HG03439 (cell line): ENCODE data around the gene DHRS2.
"Not testable (repeated sequence)": the region's sequence is repeated elsewhere in the genome, so short reads cannot be mapped to it uniquely, and the experiment has no call there.

ENCODE experiments used
- ATAC-seq: cut with Tn5 transposase; IDR thresholded peaks from one replicate; pipeline ENCODE4 v1.9.1; 2021; ENCODE audit warnings: mild to moderate bottlenecking, moderate library complexity; ENCODE audit not compliant: unreplicated experiment

Gene DHRS2

DNA sequence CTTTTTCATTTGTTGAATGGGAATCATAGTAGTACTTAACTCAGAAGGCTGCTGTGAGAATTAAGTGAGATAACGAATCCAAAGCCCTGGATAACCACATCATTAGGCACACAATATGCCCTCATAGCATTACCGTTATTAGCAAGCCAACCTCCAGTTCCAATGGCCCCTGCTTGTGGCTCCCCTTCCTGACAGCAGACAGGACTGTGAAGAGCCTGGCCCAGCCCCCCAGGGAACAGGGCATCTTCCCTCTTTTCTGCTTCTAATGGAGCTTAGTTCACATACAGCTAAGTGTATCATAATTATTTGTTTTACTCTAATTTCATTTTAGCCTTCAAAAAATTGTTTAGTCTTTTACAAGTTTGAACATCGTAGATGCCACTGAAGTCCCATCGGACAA, 39.7 kb downstream of the DHRS2 start:
- no peak for ATAC-seq

DNA sequence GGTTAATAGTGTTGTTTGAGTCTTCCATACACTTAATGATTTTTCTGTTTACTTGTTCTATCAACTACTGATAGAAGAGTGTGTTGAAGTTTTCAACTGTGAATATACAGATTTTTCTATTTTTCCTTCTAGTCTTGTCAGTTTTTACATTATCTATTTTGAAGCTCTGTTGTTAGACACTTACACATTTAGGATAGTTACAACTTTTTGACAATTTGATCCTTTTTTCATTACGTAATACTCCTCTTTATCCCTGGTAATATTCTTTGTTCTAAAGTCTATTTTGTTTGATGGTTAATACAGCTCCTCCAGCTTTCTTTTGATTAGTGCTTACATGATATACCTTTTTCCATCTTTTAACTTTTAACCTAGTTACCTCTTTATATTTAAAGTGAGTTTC, 45.2 kb downstream of the DHRS2 start:
- no peak for ATAC-seq

GRCh38 chr14:23689709-23690514, 53.7 kb downstream of the DHRS2 start:
- ATAC-seq = not testable (repeated sequence)

DNA sequence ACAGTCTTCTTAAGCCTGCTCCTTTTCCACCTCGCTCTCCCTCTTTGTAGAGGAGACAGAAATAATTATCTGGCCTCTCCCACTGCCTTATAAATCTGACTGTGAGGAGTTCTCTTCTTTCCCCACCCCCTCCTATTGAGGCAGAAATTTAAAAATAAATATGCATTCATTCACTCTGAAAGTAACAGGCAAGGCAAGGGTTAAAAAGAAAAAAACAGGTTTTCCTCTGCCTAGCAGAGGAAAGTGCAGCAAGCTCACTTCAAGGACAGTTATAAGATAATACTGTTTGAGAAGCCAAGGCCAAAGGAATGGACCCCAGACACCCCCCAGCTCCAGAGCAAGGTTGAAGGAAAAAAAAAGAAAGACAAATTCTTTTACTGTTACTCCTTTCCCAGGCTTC, 56.3 kb downstream of the DHRS2 start:
- no peak for ATAC-seq

DNA sequence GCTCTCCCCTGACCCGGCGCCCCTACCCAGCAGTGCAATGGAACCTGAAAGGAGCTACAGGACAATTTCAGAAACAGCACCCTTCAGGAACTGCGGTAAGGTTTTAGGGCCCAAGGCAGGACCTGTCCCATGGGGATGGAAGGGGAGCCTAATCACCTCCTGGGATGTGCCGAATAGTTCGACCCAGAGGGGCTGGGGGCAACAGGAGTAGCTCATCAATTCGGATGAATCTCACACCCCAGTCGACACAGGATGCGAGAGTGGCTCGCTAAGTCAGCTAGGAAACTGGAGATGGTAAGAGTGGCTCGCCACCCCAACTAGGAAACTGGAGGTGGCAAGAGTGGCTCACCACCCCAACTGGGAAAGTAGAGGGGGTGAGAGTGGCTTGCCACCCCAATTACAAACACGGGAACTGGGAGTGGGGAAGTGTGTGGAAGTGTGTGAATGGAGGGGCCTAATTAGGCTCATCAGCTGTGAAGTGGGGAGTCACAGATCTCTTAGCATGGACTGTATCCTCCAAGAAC, 57.1 kb downstream of the DHRS2 start:
- ATAC-seq = no peak

DNA sequence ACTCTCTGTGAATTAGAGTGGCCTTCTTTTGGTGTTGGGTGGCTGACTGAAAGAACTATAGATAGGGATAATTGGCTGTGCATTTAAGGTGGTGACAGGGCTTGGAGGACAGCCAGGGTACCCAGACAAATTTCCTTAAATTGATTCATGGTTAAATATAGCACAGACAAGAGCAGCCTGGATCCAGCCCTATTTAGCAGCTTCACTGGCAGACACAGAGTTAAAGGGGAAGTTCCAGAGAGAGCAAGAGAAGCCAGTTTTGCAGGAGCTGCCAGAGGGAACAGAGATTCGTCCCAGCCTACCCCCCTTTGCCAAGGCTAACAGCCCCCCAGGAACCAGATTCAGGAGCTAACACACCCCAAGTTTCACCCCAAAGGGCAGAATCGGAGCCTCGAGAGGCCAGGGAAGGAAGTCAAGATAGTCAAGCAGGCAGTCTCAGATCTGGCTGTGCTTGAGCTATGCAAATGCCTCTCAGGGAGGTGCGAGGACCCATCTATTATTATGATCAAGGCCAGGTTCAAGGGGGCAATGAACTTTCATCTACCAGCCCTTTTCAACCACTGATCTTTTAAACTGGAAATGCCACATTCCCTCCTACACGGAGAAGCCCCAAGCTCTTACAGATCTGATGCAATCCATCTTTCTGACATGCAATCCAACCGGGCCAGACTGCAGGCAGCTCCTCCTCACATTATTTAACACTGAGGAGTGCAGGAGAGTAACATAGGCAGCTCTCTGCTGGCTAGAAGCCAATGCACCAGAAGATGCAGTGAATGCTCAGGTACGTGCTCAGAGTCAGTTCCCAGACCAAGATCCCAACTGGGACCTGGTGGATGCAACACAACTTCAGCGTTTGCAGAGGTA, 58.2 kb downstream of the DHRS2 start:
- no peak for ATAC-seq
